Activated T-cell treated with anti-CD3 and anti-CD28 coated beads, Interleukin-2, amount 50 U/mL, for 24 hours (primary cell): Measurements from ENCODE around the gene NFIC.
"Not testable (repeated sequence)": the region's sequence is repeated elsewhere in the genome, so short reads cannot be mapped to it uniquely, and the experiment has no call there.

ENCODE experiments used
- DNase-seq: peaks from one replicate; pipeline ENCODE4 v3.0.0-alpha.2; 2020
- H3K27ac Mint-ChIP-seq: 2 replicates; pipeline ENCODE4 v1.8.0; 2020; ENCODE audit warnings: mild to moderate bottlenecking, mixed read lengths
- H3K27me3 Mint-ChIP-seq: 2 replicates; pipeline ENCODE4 v1.8.0; 2020; ENCODE audit warnings: mixed read lengths
- H3K36me3 Mint-ChIP-seq: 2 replicates; pipeline ENCODE4 v1.8.0; 2020; ENCODE audit warnings: low read depth, mixed read lengths
- H3K4me1 Mint-ChIP-seq: 2 replicates; pipeline ENCODE4 v1.8.0; 2020; ENCODE audit warnings: low read depth, mixed read lengths
- H3K4me3 Mint-ChIP-seq: 2 replicates; pipeline ENCODE4 v1.8.0; 2020; ENCODE audit warnings: mild to moderate bottlenecking, moderate library complexity, mixed read lengths
- H3K9me3 Mint-ChIP-seq: 2 replicates; pipeline ENCODE4 v1.8.0; 2020; ENCODE audit warnings: mixed read lengths

The NFIC gene

DNA sequence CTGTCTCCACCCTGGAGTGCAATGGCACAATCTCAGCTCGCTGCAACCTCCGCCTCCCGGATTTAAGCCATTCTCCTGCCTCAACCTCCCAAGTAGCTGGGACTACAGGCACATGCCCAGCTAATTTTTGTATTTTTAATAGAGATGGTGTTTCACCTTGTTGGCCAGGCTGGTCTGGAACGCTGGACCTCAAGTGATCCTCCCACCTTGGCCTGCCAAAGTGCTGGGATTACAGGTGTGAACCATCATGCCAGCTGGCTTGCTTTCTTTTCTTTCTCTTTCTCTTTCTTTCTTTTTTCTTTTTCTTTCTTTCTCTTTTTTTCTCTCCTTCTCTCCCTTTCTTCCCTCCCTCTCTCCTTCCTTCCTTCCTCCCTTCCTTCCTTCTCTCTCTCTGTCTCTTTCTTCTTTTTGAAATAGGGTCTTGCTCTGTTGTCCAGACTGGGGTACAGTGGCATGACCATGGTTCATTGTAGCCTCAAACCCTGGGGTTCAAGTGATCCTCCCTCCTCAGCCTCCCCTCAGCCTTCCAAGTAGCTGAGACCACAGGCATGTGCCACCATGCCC lies 33.3 kb upstream of the NFIC start:
- Mint-ChIP-seq H3K27ac (no peak overlapping the region), H3K36me3 (no peaks in the 10 kb centered on the region), H3K9me3 (no peaks in the 10 kb centered on the region), H3K4me1 (peaks cover 2% of the 10 kb centered on the region), H3K4me3 (no peak overlapping the region), H3K27me3 (no peaks in the 10 kb centered on the region)
- no peak for DNase-seq

DNA sequence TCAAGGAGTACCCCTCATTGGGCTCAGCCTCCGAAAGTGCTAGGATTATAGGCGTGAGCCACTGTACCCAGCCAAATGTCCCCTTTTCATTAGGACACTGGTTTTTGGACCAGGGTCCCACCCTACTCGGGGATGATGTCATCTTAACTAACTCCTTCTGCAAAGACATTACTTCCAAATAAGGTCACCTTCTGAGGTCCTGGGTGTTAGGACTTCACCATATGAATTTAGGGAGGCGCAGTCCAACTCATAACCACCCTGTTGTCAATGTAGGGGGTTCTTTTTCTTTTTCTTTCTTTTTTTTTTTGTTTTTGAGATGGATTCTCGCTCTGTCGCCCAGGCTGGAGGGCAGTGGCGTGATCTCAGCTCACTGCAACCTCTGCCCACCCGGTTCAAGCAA lies 32.7 kb upstream of the NFIC start:
- no peaks in the 10 kb centered on the region for H3K36me3 Mint-ChIP-seq
- no peaks in the 10 kb centered on the region for H3K9me3 Mint-ChIP-seq
- no peak for DNase-seq
- no peaks in the 10 kb centered on the region for H3K27me3 Mint-ChIP-seq
- no peak overlapping the region for H3K27ac Mint-ChIP-seq
- peaks cover 6% of the 10 kb centered on the region for H3K4me1 Mint-ChIP-seq
- no peak overlapping the region for H3K4me3 Mint-ChIP-seq

- not testable (repeated sequence) for H3K9me3 Mint-ChIP-seq, DNase-seq, H3K27me3 Mint-ChIP-seq, H3K4me3 Mint-ChIP-seq, H3K36me3 Mint-ChIP-seq, H3K27ac Mint-ChIP-seq, H3K4me1 Mint-ChIP-seq
Measured at GRCh38 chr19:3334749-3335430, 31.5 kb upstream of the NFIC start.

- no peaks in the 10 kb centered on the region for H3K36me3 Mint-ChIP-seq
- peaks cover 9% of the 10 kb centered on the region for H3K4me1 Mint-ChIP-seq
- H3K9me3 Mint-ChIP-seq: no peaks in the 10 kb centered on the region
- no peaks in the 10 kb centered on the region for H3K27me3 Mint-ChIP-seq
- no peak overlapping the region for H3K4me3 Mint-ChIP-seq
- no peak overlapping the region for H3K27ac Mint-ChIP-seq
- DNase-seq: no peak
Measured at GRCh38 chr19:3335431-3336350, 30.7 kb upstream of the NFIC start.

DNA sequence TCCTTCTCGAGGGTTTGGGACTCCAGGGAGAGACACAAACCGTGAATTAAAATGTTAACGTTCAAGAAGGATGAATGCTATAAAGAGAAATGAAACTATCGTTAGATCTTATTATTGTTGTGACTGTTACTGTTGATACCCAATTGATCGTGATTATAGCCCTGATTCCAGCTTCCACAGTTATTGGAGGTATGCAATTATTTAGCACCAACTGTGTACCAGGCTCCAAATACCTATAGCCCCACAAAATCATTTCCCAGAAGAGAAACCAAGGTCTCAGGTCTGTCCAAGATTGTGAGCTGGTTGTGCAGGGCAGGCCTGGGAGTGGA lies 30.1 kb upstream of the NFIC start:
- H3K9me3 Mint-ChIP-seq: no peaks in the 10 kb centered on the region
- no peak overlapping the region for H3K4me3 Mint-ChIP-seq
- H3K36me3 Mint-ChIP-seq: no peaks in the 10 kb centered on the region
- DNase-seq: no peak
- no peaks in the 10 kb centered on the region for H3K27me3 Mint-ChIP-seq
- H3K4me1 Mint-ChIP-seq: peaks cover 9% of the 10 kb centered on the region
- H3K27ac Mint-ChIP-seq: no peak overlapping the region

DNA sequence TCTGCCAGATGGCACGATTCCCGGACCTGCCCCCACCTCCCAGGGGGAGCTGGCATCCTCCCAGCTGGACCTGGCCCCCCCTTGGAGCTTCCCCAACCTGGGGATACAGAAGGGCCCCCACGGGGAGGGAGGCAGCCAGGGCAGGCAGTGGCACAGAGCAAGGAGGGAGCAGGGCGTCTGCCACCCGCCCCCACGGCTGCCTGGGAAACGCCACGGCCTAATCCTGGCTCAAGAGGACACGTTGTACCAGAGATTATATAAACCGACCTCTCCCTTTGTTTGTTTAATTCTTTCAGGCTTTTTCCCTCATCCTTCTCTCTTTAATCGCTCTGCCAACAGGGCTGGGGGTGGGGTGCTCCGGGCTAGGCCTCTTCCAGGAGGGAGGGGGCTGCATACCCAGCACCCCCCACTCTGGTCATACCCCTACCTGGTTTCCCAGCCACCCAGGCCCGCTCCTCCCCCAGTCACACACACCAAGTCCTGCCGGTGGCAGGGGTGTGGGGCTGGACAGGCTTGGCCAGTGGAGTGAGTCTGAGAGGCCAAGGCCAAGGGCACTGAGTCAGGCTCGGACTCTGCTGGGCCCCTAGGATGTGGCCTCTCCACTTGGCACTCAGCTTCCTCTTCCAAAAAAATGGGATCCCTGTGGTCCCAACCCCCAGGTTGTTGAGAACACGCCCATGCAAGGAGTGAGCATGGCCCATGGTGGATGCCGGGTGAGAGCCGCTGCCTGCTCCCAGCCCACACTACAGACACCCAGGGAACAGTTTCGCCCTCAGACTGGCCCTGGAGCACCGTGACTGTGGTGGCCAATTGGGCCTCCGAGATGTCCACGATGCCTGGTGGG lies 29.5 kb upstream of the NFIC start:
- Mint-ChIP-seq H3K27ac (no peak overlapping the region), H3K9me3 (no peaks in the 10 kb centered on the region), H3K36me3 (no peaks in the 10 kb centered on the region), H3K4me3 (no peak overlapping the region), H3K27me3 (no peaks in the 10 kb centered on the region), H3K4me1 (peaks cover 9% of the 10 kb centered on the region)
- no peak for DNase-seq

DNA sequence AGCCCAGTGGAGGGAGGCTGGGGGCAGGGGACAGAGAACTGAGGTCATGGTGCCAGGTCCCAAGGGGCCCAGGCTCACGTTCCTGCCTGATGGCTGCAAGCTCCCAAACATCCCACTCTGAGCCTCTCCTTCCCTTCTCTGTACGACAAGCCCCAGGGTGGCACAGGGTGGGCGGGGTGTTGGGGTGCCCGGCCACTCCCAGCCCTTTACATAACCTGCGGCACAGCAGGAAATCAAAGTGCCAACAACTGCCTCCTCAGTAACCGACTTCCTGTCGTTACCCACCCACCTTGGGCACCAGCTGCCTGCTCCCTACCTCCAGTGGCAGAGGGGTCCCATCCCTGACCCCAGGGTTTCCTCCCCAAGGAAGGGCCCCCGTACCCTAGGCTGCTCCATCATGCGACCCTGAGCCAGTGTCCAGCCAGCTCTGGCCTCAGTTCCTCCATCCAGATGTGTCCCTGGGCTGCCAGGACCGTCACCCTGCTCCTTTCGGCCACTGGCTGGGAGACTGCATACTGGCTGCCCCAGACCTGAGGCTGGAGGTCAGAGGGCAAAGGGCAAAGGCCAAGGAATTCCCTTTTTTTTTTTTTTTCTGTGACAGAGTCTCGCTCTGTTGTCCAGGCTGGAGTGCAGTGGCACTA lies 27.7 kb upstream of the NFIC start:
- Mint-ChIP-seq H3K27ac (peak overlapping the region; percentile 84), H3K4me3 (no peak overlapping the region), H3K36me3 (no peaks in the 10 kb centered on the region), H3K27me3 (no peaks in the 10 kb centered on the region), H3K9me3 (no peaks in the 10 kb centered on the region), H3K4me1 (peaks cover 10% of the 10 kb centered on the region)
- peak; percentile 63 for DNase-seq

DNA sequence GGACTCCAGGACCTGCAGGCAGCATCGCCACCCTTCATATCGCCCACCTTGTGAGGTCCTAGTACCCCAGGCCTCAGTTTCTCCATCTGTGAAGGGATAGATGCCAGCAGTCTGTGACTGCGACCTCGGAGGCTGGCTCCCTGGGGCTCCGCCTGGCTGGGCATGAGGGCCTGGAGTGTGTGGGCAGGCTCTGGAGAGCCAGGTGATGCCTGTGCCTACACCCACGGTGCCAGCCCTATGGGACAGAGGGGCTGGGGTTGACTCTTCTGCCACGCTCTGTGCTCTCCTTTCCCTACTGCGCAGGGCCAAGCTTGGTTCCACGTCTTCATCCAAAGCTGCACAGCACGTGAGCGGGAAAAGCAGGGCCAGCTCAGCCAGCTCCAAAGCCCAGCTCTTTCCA lies 26.0 kb upstream of the NFIC start:
- Mint-ChIP-seq H3K4me3 (no peak overlapping the region), H3K36me3 (no peaks in the 10 kb centered on the region), H3K27me3 (no peaks in the 10 kb centered on the region), H3K4me1 (peaks cover 12% of the 10 kb centered on the region), H3K27ac (no peak overlapping the region), H3K9me3 (no peaks in the 10 kb centered on the region)
- no peak for DNase-seq

- no peaks in the 10 kb centered on the region for H3K9me3 Mint-ChIP-seq
- H3K27ac Mint-ChIP-seq: no peak overlapping the region
- H3K4me1 Mint-ChIP-seq: peaks cover 12% of the 10 kb centered on the region
- no peak for DNase-seq
- no peak overlapping the region for H3K4me3 Mint-ChIP-seq
- H3K27me3 Mint-ChIP-seq: no peaks in the 10 kb centered on the region
- H3K36me3 Mint-ChIP-seq: no peaks in the 10 kb centered on the region
Measured at GRCh38 chr19:3342246-3342645, 24.1 kb upstream of the NFIC start.

- H3K36me3 Mint-ChIP-seq, H3K9me3 Mint-ChIP-seq, H3K27me3 Mint-ChIP-seq, H3K4me3 Mint-ChIP-seq, H3K27ac Mint-ChIP-seq, DNase-seq: not testable (repeated sequence)
- H3K4me1 Mint-ChIP-seq: peaks cover 10% of the 10 kb centered on the region
Measured at GRCh38 chr19:3342962-3343361, 23.4 kb upstream of the NFIC start.

GRCh38 chr19:3343619-3344502 lies 22.5 kb upstream of the NFIC start:
- DNase-seq: peak; percentile 55
- no peaks in the 10 kb centered on the region for H3K27me3 Mint-ChIP-seq
- peaks cover 4% of the 10 kb centered on the region for H3K4me1 Mint-ChIP-seq
- H3K9me3 Mint-ChIP-seq: no peaks in the 10 kb centered on the region
- no peaks in the 10 kb centered on the region for H3K36me3 Mint-ChIP-seq
- no peak overlapping the region for H3K27ac Mint-ChIP-seq
- peak overlapping the region; percentile 20 for H3K4me3 Mint-ChIP-seq

GRCh38 chr19:3344608-3345598 lies 21.5 kb upstream of the NFIC start:
- no peak overlapping the region for H3K4me3 Mint-ChIP-seq
- no peaks in the 10 kb centered on the region for H3K36me3 Mint-ChIP-seq
- H3K4me1 Mint-ChIP-seq: peaks cover 3% of the 10 kb centered on the region
- no peak for DNase-seq
- H3K9me3 Mint-ChIP-seq: no peaks in the 10 kb centered on the region
- H3K27me3 Mint-ChIP-seq: no peaks in the 10 kb centered on the region
- H3K27ac Mint-ChIP-seq: no peak overlapping the region
